ENCODE results near the gene PSMC4.

DNA sequence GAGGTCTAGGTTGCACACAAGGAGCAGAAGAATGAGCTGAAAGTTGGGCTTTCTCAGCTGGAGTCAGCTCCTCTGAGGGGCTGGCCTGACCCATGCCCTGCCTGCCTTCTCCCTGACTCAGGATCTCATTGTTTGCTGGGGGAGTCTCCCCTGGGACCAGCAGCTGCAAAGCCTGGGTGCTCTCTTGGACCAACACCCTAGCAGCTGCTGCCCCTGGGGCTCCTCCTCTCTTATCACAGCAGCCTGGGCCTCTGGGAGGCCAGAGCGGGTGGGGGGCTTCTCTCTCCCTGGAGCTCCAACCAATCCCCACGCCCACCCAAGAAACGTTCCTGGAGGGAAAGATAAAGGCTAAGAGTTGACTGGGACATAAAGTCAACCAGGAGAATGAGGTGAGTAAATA lies 34.9 kb upstream of the PSMC4 start:
- TF ChIP-seq, protein P1, sequence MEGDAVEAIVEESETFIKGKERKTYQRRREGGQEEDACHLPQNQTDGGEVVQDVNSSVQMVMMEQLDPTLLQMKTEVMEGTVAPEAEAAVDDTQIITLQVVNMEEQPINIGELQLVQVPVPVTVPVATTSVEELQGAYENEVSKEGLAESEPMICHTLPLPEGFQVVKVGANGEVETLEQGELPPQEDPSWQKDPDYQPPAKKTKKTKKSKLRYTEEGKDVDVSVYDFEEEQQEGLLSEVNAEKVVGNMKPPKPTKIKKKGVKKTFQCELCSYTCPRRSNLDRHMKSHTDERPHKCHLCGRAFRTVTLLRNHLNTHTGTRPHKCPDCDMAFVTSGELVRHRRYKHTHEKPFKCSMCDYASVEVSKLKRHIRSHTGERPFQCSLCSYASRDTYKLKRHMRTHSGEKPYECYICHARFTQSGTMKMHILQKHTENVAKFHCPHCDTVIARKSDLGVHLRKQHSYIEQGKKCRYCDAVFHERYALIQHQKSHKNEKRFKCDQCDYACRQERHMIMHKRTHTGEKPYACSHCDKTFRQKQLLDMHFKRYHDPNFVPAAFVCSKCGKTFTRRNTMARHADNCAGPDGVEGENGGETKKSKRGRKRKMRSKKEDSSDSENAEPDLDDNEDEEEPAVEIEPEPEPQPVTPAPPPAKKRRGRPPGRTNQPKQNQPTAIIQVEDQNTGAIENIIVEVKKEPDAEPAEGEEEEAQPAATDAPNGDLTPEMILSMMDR (conservative IDR thresholded peaks at IDR 0.05; ENCODE audit: low read length): no peak
- TF ChIP-seq EZH2phosphoT487 (IDR thresholded peaks at IDR 0.05; ENCODE audit: borderline replicate concordance): no peak
